BLaER1 treated with 17β-estradiol and CSF1 and Interleukin-3, amounts not matched to agents 10 nM and 100 nM (cell line): Measurements from ENCODE around the gene PRKCD.

Experiments used
- H3K27ac ChIP-seq, 11 experiments: shearing (Covaris generic); formaldehyde crosslinking; 2 replicates each; pipeline ENCODE4 v1.8.1; 2022
- H3K27me3 ChIP-seq, 11 experiments: shearing (Covaris generic); formaldehyde crosslinking; 2 replicates each; pipeline ENCODE4 v1.8.1; 2022
- H3K36me3 ChIP-seq, 11 experiments: shearing (Covaris generic); formaldehyde crosslinking; 2 replicates each; pipeline ENCODE4 v1.8.1; 2022
- H3K4me1 ChIP-seq, 10 experiments: shearing (Covaris generic); formaldehyde crosslinking; 2 replicates each; pipeline ENCODE4 v1.8.1; 2022
- H3K4me2 ChIP-seq, 11 experiments: shearing (Covaris generic); formaldehyde crosslinking; 2 replicates each; pipeline ENCODE4 v1.8.1; 2022
- H3K4me3 ChIP-seq, 10 experiments: shearing (Covaris generic); formaldehyde crosslinking; 2 replicates each; pipeline ENCODE4 v1.8.1; 2022
- H3K9ac ChIP-seq, 11 experiments: shearing (Covaris generic); formaldehyde crosslinking; 2 replicates each; pipeline ENCODE4 v1.8.1; 2022
- H3K9me3 ChIP-seq, 11 experiments: shearing (Covaris generic); formaldehyde crosslinking; replicated peaks in 1 of 11; 2 replicates each; pipeline ENCODE4 v1.8.1; 2022
- H4K20me1 ChIP-seq, 11 experiments: shearing (Covaris generic); formaldehyde crosslinking; 2 replicates each; pipeline ENCODE4 v1.8.1; 2022
- Cebpa-rat ChIP-seq, 11 experiments: shearing (Covaris generic); IDR thresholded peaks; 2 replicates each; pipeline ENCODE4 v1.8.1; 2022

Gene PRKCD

GRCh38 chr3:53132347-53132746 is 28.7 kb upstream of the PRKCD start:
- Histone ChIP-seq H3K4me1 (peaks cover 20 to 62% (median 30%) of the 10 kb centered on the region in 10 experiments), H3K27ac (peak overlapping the region in 3 of 11 experiments; percentile 23 to 94 (median 90); a peak in 3 of 22 replicates), H3K9me3 (no peaks in the 10 kb centered on the region), H3K36me3 (0 out of 22 replicates have a peak, but pooled peaks cover 0 to 5% (median 0%) of the 10 kb centered on the region in 11 experiments), H3K4me3 (no peak overlapping the region), H3K27me3 (no peaks in the 10 kb centered on the region), H3K9ac (no peak overlapping the region), H4K20me1 (no peaks in the 10 kb centered on the region), H3K4me2 (peak overlapping the region in 4 of 11 experiments; percentile 88 to 96 (median 96); a peak in 6 of 22 replicates)
- no peak for TF ChIP-seq Cebpa-rat (IDR thresholded peaks at IDR 0.05)

- no peaks in the 10 kb centered on the region for H3K36me3 ChIP-seq
- no peak overlapping the region for H3K9ac ChIP-seq
- no peaks in the 10 kb centered on the region for H3K9me3 ChIP-seq
- H3K4me1 ChIP-seq: peaks cover 9 to 68% (median 19%) of the 10 kb centered on the region in 10 experiments; a peak in 19 of 20 replicates
- no peaks in the 10 kb centered on the region for H3K27me3 ChIP-seq
- no peaks in the 10 kb centered on the region for H4K20me1 ChIP-seq
- TF ChIP-seq Cebpa-rat (IDR thresholded peaks at IDR 0.05): no peak
- no peak overlapping the region for H3K4me3 ChIP-seq
- H3K4me2 ChIP-seq: peak overlapping the region in 2 of 11 experiments; percentile 14 to 24; a peak in 2 of 22 replicates
- no peak overlapping the region for H3K27ac ChIP-seq
Measured at GRCh38 chr3:53134631-53135232, 26.3 kb upstream of the PRKCD start.

GRCh38 chr3:53137221-53137620 is 23.8 kb upstream of the PRKCD start:
- no peak for TF ChIP-seq Cebpa-rat (IDR thresholded peaks at IDR 0.05)
- H3K4me3 ChIP-seq: no peak overlapping the region
- H3K4me1 ChIP-seq: peaks cover 14 to 76% (median 30%) of the 10 kb centered on the region in 10 experiments
- H3K27me3 ChIP-seq: no peaks in the 10 kb centered on the region
- H4K20me1 ChIP-seq: no peaks in the 10 kb centered on the region
- H3K36me3 ChIP-seq: no peaks in the 10 kb centered on the region
- no peaks in the 10 kb centered on the region for H3K9me3 ChIP-seq
- H3K9ac ChIP-seq: no peak overlapping the region
- peak overlapping the region in 1 of 11 experiments; percentile 45; a peak in 1 of 22 replicates for H3K27ac ChIP-seq
- peak overlapping the region in 3 of 11 experiments; percentile 22 to 25 (median 23); a peak in 4 of 22 replicates for H3K4me2 ChIP-seq

GRCh38 chr3:53137835-53138446 is 23.1 kb upstream of the PRKCD start:
- Histone ChIP-seq H3K4me2 (peak overlapping the region in 3 of 11 experiments; percentile 22 to 25 (median 23); a peak in 3 of 22 replicates), H3K9me3 (no peaks in the 10 kb centered on the region), H3K9ac (no peak overlapping the region), H3K27ac (peak overlapping the region in 1 of 11 experiments; percentile 45; a peak in 1 of 22 replicates), H3K36me3 (no peaks in the 10 kb centered on the region), H3K4me1 (peaks cover 14 to 76% (median 37%) of the 10 kb centered on the region in 10 experiments), H3K27me3 (no peaks in the 10 kb centered on the region), H3K4me3 (no peak overlapping the region), H4K20me1 (no peaks in the 10 kb centered on the region)
- no peak for TF ChIP-seq Cebpa-rat (IDR thresholded peaks at IDR 0.05)

GRCh38 chr3:53139906-53140846 is 20.8 kb upstream of the PRKCD start:
- no peaks in the 10 kb centered on the region for H4K20me1 ChIP-seq
- peak overlapping the region in 4 of 11 experiments; percentile 1 to 86 (median 59); a peak in 2 of 22 replicates for H3K27ac ChIP-seq
- peak overlapping the region in 1 of 11 experiments; percentile 2; a peak in 1 of 22 replicates for H3K9ac ChIP-seq
- peak overlapping the region; percentile 42 to 93 (median 80) for H3K4me2 ChIP-seq
- H3K9me3 ChIP-seq: no peaks in the 10 kb centered on the region
- TF ChIP-seq Cebpa-rat (IDR thresholded peaks at IDR 0.05): no peak
- H3K27me3 ChIP-seq: no peaks in the 10 kb centered on the region
- peaks cover 14 to 85% (median 51%) of the 10 kb centered on the region in 10 experiments for H3K4me1 ChIP-seq
- no peaks in the 10 kb centered on the region for H3K36me3 ChIP-seq
- H3K4me3 ChIP-seq: no peak overlapping the region

- no peak for TF ChIP-seq Cebpa-rat (IDR thresholded peaks at IDR 0.05)
- H3K4me3 ChIP-seq: peak overlapping the region in 2 of 10 experiments; percentile 10 to 29; a peak in 2 of 20 replicates
- H4K20me1 ChIP-seq: no peaks in the 10 kb centered on the region
- no peaks in the 10 kb centered on the region for H3K27me3 ChIP-seq
- peaks cover 14 to 92% (median 52%) of the 10 kb centered on the region in 10 experiments for H3K4me1 ChIP-seq
- no peaks in the 10 kb centered on the region for H3K9me3 ChIP-seq
- peak overlapping the region; percentile 42 to 93 (median 80) for H3K4me2 ChIP-seq
- H3K27ac ChIP-seq: peak overlapping the region; percentile 23 to 86 (median 73); a peak in 18 of 22 replicates
- peak overlapping the region in 7 of 11 experiments; percentile 13 to 67 (median 49); a peak in 11 of 22 replicates for H3K9ac ChIP-seq
- no peaks in the 10 kb centered on the region for H3K36me3 ChIP-seq
Measured at GRCh38 chr3:53140847-53141845, 19.9 kb upstream of the PRKCD start.

GRCh38 chr3:53142986-53143385 is 18.0 kb upstream of the PRKCD start:
- Histone ChIP-seq H3K9ac (peak overlapping the region in 8 of 11 experiments; percentile 40 to 64 (median 58); a peak in 14 of 22 replicates), H3K27ac (peak overlapping the region in 9 of 11 experiments; percentile 51 to 86 (median 75); a peak in 18 of 22 replicates), H3K4me1 (peaks cover 14 to 97% (median 52%) of the 10 kb centered on the region in 10 experiments), H3K4me3 (no peak overlapping the region), H3K4me2 (peak overlapping the region in 9 of 11 experiments; percentile 9 to 93 (median 80); a peak in 16 of 22 replicates), H4K20me1 (no peaks in the 10 kb centered on the region), H3K9me3 (no peaks in the 10 kb centered on the region), H3K36me3 (no peaks in the 10 kb centered on the region), H3K27me3 (no peaks in the 10 kb centered on the region)
- TF ChIP-seq Cebpa-rat (IDR thresholded peaks at IDR 0.05): no peak
